ENCODE data around the gene NDUFS8. TPM values are rescaled to one million over a fixed set of nuclear protein-coding genes. Genes with fewer than 3 reads are reported as not detected.

Gene NDUFS8
- total RNA-seq, 1 donor from 2014 or later = 143 TPM

- H3K4me3 Mint-ChIP-seq (ENCODE audit: unreplicated experiment) = no peak overlapping the region
- TF ChIP-seq CTCF (IDR thresholded peaks at IDR 0.05) = no peak
- no peaks in the 10 kb centered on the region for H3K27me3 Mint-ChIP-seq (ENCODE audit: unreplicated experiment)
- no peak for DNase-seq (ENCODE audit: extremely low spot score, unreplicated experiment)
- H3K9me3 Mint-ChIP-seq (ENCODE audit: unreplicated experiment) = no peaks in the 10 kb centered on the region
- H3K36me3 Mint-ChIP-seq (ENCODE audit: unreplicated experiment) = peaks cover 2% of the 10 kb centered on the region
- H3K27ac Mint-ChIP-seq (ENCODE audit: unreplicated experiment) = no peak overlapping the region
- peaks cover 35% of the 10 kb centered on the region for H3K4me1 Mint-ChIP-seq (ENCODE audit: unreplicated experiment)
Observed at GRCh38 chr11:68033708-68034045, 3.2 kb downstream of the NDUFS8 start.

- no peak for TF ChIP-seq CTCF (IDR thresholded peaks at IDR 0.05)
- H3K27ac Mint-ChIP-seq (ENCODE audit: unreplicated experiment) = no peak overlapping the region
Observed at GRCh38 chr11:68035266-68035876, 4.9 kb downstream of the NDUFS8 start.

DNA sequence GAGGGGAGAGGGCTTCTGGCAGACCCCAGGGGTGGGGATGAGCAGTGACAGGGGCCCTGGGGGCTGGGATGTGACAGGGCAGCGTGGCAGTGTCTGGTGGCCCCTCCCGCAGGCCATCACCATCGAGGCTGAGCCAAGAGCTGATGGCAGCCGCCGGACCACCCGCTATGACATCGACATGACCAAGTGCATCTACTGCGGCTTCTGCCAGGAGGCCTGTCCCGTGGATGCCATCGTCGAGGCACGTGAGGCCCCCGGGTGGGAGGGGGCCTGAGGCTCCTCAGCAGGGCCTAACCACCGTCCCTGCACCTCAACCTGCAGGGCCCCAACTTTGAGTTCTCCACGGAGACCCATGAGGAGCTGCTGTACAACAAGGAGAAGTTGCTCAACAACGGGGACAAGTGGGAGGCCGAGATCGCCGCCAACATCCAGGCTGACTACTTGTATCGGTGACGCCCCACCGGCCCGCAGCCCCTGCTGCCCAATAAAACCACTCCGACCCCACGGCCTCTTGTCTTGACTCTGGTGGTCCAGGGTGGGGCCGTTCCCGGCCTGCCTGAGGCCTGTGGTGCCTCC lies 5.7 kb downstream of the NDUFS8 start:
- TF ChIP-seq CTCF (IDR thresholded peaks at IDR 0.05) = no peak
- H3K9me3 Mint-ChIP-seq (ENCODE audit: unreplicated experiment) = no peaks in the 10 kb centered on the region
- no peak for DNase-seq (ENCODE audit: extremely low spot score, unreplicated experiment)
- peaks cover 30% of the 10 kb centered on the region for H3K4me1 Mint-ChIP-seq (ENCODE audit: unreplicated experiment)
- H3K4me3 Mint-ChIP-seq (ENCODE audit: unreplicated experiment) = no peak overlapping the region
- H3K36me3 Mint-ChIP-seq (ENCODE audit: unreplicated experiment) = peaks cover 2% of the 10 kb centered on the region
- H3K27ac Mint-ChIP-seq (ENCODE audit: unreplicated experiment) = no peak overlapping the region
- H3K27me3 Mint-ChIP-seq (ENCODE audit: unreplicated experiment) = no peaks in the 10 kb centered on the region

More at GRCh38 chr11:68035266-68035876, 4.9 kb downstream of the NDUFS8 start:
- Mint-ChIP-seq H3K9me3 (ENCODE audit: unreplicated experiment) (no peaks in the 10 kb centered on the region), H3K27me3 (ENCODE audit: unreplicated experiment) (no peaks in the 10 kb centered on the region), H3K36me3 (ENCODE audit: unreplicated experiment) (peaks cover 2% of the 10 kb centered on the region), H3K4me3 (ENCODE audit: unreplicated experiment) (no peak overlapping the region), H3K4me1 (ENCODE audit: unreplicated experiment) (peaks cover 30% of the 10 kb centered on the region)
- DNase-seq (ENCODE audit: extremely low spot score, unreplicated experiment) = no peak

DNA sequence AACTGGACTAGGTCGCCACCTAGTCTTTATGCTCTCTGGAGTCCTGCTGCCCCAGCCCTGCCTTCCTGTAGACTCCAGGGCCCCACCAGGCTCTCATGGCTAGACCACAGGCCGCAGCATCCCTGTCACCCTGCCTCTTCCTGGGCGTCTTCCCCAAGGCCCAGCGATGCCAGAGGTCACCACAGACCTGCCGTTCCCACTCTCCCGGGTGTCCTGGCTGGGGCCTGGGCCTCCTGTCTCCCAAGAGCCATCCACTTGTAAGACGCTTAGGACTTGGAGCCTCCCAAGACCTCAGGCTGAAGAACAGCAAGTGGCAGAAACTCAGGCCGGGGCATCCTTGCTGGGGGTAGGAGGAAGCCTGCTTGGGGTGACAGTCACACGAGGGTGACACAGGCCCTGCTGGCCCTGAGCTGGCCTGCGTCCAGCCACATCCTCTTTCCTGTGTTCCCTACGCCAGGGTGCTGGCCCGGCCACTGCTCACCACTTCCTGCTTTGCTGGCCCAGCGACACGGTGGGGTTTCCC lies 6.3 kb downstream of the NDUFS8 start:
- Mint-ChIP-seq H3K36me3 (ENCODE audit: unreplicated experiment) (peaks cover 2% of the 10 kb centered on the region), H3K27me3 (ENCODE audit: unreplicated experiment) (no peaks in the 10 kb centered on the region), H3K4me3 (ENCODE audit: unreplicated experiment) (no peak overlapping the region), H3K4me1 (ENCODE audit: unreplicated experiment) (peaks cover 29% of the 10 kb centered on the region), H3K27ac (ENCODE audit: unreplicated experiment) (peak overlapping the region; percentile 65), H3K9me3 (ENCODE audit: unreplicated experiment) (no peaks in the 10 kb centered on the region)
- no peak for TF ChIP-seq CTCF (IDR thresholded peaks at IDR 0.05)
- no peak for DNase-seq (ENCODE audit: extremely low spot score, unreplicated experiment)

DNA sequence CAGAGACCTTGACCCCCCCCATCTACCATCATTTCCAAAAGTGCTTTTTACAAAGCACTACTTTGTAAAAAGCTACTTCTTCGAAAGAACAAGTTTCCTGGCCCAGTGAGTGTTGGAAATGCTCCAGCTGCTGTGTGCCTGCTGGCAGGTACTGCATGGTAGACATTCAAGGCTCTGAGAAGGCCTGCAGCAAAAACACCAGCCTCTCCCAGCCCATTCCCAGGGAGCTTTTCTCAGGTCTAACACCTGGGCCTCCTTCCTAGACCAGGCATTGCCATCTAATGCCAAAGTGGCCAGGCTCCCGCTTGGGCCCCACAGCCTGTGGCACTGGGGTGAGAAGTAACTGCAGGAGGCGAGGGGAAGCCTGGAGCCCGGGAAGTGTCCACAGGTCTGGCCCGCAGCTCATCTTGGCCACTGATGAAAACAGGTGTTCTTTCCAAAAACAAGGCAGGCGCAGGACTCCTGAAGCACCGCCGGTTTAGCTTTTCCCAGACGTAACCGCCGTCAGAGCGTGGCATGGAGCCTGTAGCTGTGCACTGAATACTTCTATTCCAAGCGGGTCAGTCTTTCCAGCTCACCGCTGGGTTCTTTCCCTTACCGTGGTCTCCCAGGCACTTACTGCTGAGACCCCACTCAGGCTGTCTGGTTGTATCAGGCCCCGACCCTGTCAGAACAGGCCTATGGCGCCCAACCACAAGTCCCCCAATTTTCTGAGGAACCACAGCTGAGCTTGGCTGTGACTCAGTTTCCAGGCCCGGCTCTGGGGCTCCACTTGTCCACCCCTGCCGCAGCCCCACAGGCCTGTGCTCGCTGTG lies 7.1 kb downstream of the NDUFS8 start:
- peaks cover 32% of the 10 kb centered on the region for H3K4me1 Mint-ChIP-seq (ENCODE audit: unreplicated experiment)
- no peak for DNase-seq (ENCODE audit: extremely low spot score, unreplicated experiment)
- H3K4me3 Mint-ChIP-seq (ENCODE audit: unreplicated experiment) = no peak overlapping the region
- no peaks in the 10 kb centered on the region for H3K9me3 Mint-ChIP-seq (ENCODE audit: unreplicated experiment)
- TF ChIP-seq CTCF (IDR thresholded peaks at IDR 0.05) = no peak
- H3K27me3 Mint-ChIP-seq (ENCODE audit: unreplicated experiment) = no peaks in the 10 kb centered on the region
- peak overlapping the region; percentile 65 for H3K27ac Mint-ChIP-seq (ENCODE audit: unreplicated experiment)
- peaks cover 2% of the 10 kb centered on the region for H3K36me3 Mint-ChIP-seq (ENCODE audit: unreplicated experiment)

Data from osteocyte (in vitro differentiated cells).